Muscle of leg (tissue), 11 donors: ENCODE measurements around the gene ACE. TPM values are rescaled to one million over a fixed set of nuclear protein-coding genes. Genes with fewer than 3 reads are reported as not detected.

ENCODE experiments used
- DNase-seq: peaks from one replicate; pipeline ENCODE4 v3.0.0; 2013
- H3K27ac ChIP-seq: one replicate; pipeline ENCODE4 v1.5.1; 2013; ENCODE audit warnings: mild to moderate bottlenecking, low read length, control low read depth
- H3K27me3 ChIP-seq: one replicate; pipeline ENCODE4 v1.6.1; 2013; ENCODE audit warnings: low read length; ENCODE audit not compliant: control insufficient read depth, insufficient read depth
- H3K36me3 ChIP-seq: one replicate; pipeline ENCODE4 v1.6.1; 2013; ENCODE audit warnings: low read length; ENCODE audit not compliant: control insufficient read depth, insufficient read depth
- H3K4me1 ChIP-seq: one replicate; pipeline ENCODE4 v1.6.1; 2013; ENCODE audit warnings: low read length; ENCODE audit not compliant: control insufficient read depth, insufficient read depth
- H3K4me3 ChIP-seq: one replicate; pipeline ENCODE4 v1.5.1; 2013; ENCODE audit warnings: low read length, control low read depth
- H3K9me3 ChIP-seq: replicated peaks from 2 replicates; pipeline ENCODE4 v1.6.1; 2013; ENCODE audit warnings: low read depth, low read length; ENCODE audit not compliant: control insufficient read depth
- WGBS: methylation state at CpG from one replicate; pipeline ENCODE4 v1.1.5; 2013; ENCODE audit warnings: missing lambda C conversion rate; ENCODE audit not compliant: insufficient coverage; 5-methylcytosine and 5-hydroxymethylcytosine counted together
- polyA plus RNA-seq, 8 donors: library from polyadenylated mRNA; unstranded; fragments of 120-200 nt; gene quantifications; one replicate each; pipeline versions ENCODE4 v1.2.1 to v1.2.3, GENCODE V29; 2013; ENCODE audit warnings: inconsistent platforms in 1 of 8, low replicate concordance in 1 of 8; ENCODE audit not compliant: insufficient read length in 8 of 8, insufficient read depth in 1 of 8
- total RNA-seq: library from RNA; stranded (reverse); fragments of 120-200 nt; gene quantifications from one replicate; pipeline ENCODE4 v1.2.4, GENCODE V29; 2013

The ACE gene
- total and polyA plus RNA-seq, 9 donors, result 5.1 to 20.3 (median 7.4) TPM

GRCh38 chr17:63480826-63481487 lies 4.1 kb downstream of the ACE start:
- peaks cover 27% of the 10 kb centered on the region for H3K27me3 ChIP-seq

GRCh38 chr17:63481488-63481870 lies 4.6 kb downstream of the ACE start:
- WGBS, result 73% methylated on average over 12 of the region's 16 CpGs
- no peak overlapping the region for H3K4me3 ChIP-seq
- H3K9me3 ChIP-seq, result no peaks in the 10 kb centered on the region
- H3K27me3 ChIP-seq, result peaks cover 22% of the 10 kb centered on the region
- DNase-seq, result no peak
- H3K36me3 ChIP-seq, result no peaks in the 10 kb centered on the region
- H3K27ac ChIP-seq, result no peak overlapping the region
- H3K4me1 ChIP-seq, result peaks cover 23% of the 10 kb centered on the region

More at GRCh38 chr17:63480826-63481487, 4.1 kb downstream of the ACE start:
- no peaks in the 10 kb centered on the region for H3K36me3 ChIP-seq
- DNase-seq, result no peak
- 65% methylated on average over 7 of the region's 11 CpGs for WGBS
- no peak overlapping the region for H3K4me3 ChIP-seq
- H3K27ac ChIP-seq, result no peak overlapping the region
- peaks cover 26% of the 10 kb centered on the region for H3K4me1 ChIP-seq
- no peaks in the 10 kb centered on the region for H3K9me3 ChIP-seq

- H3K4me1 ChIP-seq, result peaks cover 20% of the 10 kb centered on the region
- 75% methylated on average over 16 of the region's 16 CpGs for WGBS
- H3K27me3 ChIP-seq, result peaks cover 18% of the 10 kb centered on the region
- H3K4me3 ChIP-seq, result no peak overlapping the region
- H3K27ac ChIP-seq, result no peak overlapping the region
- no peaks in the 10 kb centered on the region for H3K36me3 ChIP-seq
- H3K9me3 ChIP-seq, result no peaks in the 10 kb centered on the region
- no peak for DNase-seq
These were observed 5.6 kb downstream of the ACE start for GRCh38 chr17:63482509-63482908.

- H3K27ac ChIP-seq, result no peak overlapping the region
- H3K36me3 ChIP-seq, result no peaks in the 10 kb centered on the region
- no peak for DNase-seq
- peaks cover 15% of the 10 kb centered on the region for H3K27me3 ChIP-seq
- H3K4me3 ChIP-seq, result no peak overlapping the region
- H3K4me1 ChIP-seq, result peaks cover 15% of the 10 kb centered on the region
- no peaks in the 10 kb centered on the region for H3K9me3 ChIP-seq
- 40% methylated on average over 2 of the region's 10 CpGs for WGBS
These were observed 6.2 kb downstream of the ACE start for GRCh38 chr17:63483038-63483437.

GRCh38 chr17:63483655-63484575 lies 7.1 kb downstream of the ACE start:
- Histone ChIP-seq H3K27me3 (peaks cover 6% of the 10 kb centered on the region), H3K9me3 (no peaks in the 10 kb centered on the region), H3K36me3 (no peaks in the 10 kb centered on the region), H3K4me1 (peaks cover 9% of the 10 kb centered on the region), H3K27ac (no peak overlapping the region), H3K4me3 (no peak overlapping the region)
- WGBS, result 92% methylated on average over 7 of the region's 16 CpGs
- DNase-seq, result no peak

GRCh38 chr17:63486317-63487013 lies 9.6 kb downstream of the ACE start:
- no peak overlapping the region for H3K27ac ChIP-seq
- H3K4me3 ChIP-seq, result no peak overlapping the region
- DNase-seq, result no peak
- 79% methylated on average over 12 of the region's 12 CpGs for WGBS
- H3K9me3 ChIP-seq, result no peaks in the 10 kb centered on the region
- H3K4me1 ChIP-seq, result no peaks in the 10 kb centered on the region
- peaks cover 2% of the 10 kb centered on the region for H3K27me3 ChIP-seq
- no peaks in the 10 kb centered on the region for H3K36me3 ChIP-seq

GRCh38 chr17:63487014-63487339 lies 10.1 kb downstream of the ACE start:
- DNase-seq, result no peak
- Histone ChIP-seq H3K36me3 (no peaks in the 10 kb centered on the region), H3K9me3 (no peaks in the 10 kb centered on the region), H3K4me3 (no peak overlapping the region), H3K4me1 (no peaks in the 10 kb centered on the region), H3K27ac (no peak overlapping the region), H3K27me3 (peaks cover 3% of the 10 kb centered on the region)
- 82% methylated on average over 9 of the region's 11 CpGs for WGBS

GRCh38 chr17:63488851-63489250 lies 12.0 kb downstream of the ACE start:
- Histone ChIP-seq H3K9me3 (no peaks in the 10 kb centered on the region), H3K4me1 (no peaks in the 10 kb centered on the region), H3K27me3 (peaks cover 5% of the 10 kb centered on the region), H3K27ac (no peak overlapping the region), H3K36me3 (no peaks in the 10 kb centered on the region), H3K4me3 (no peak overlapping the region)
- no peak for DNase-seq
- 89% methylated on average over 8 of the region's 10 CpGs for WGBS

GRCh38 chr17:63489291-63489690 lies 12.4 kb downstream of the ACE start:
- Histone ChIP-seq H3K9me3 (no peaks in the 10 kb centered on the region), H3K4me1 (no peaks in the 10 kb centered on the region), H3K4me3 (no peak overlapping the region), H3K27me3 (peaks cover 5% of the 10 kb centered on the region), H3K36me3 (no peaks in the 10 kb centered on the region), H3K27ac (no peak overlapping the region)
- 82% methylated on average over 4 of the region's 6 CpGs for WGBS
- no peak for DNase-seq

- H3K27me3 ChIP-seq, result peaks cover 5% of the 10 kb centered on the region
- 51% methylated on average over 5 of the region's 10 CpGs for WGBS
- no peak overlapping the region for H3K27ac ChIP-seq
- peaks cover 2% of the 10 kb centered on the region for H3K4me1 ChIP-seq
- no peaks in the 10 kb centered on the region for H3K36me3 ChIP-seq
- no peaks in the 10 kb centered on the region for H3K9me3 ChIP-seq
- DNase-seq, result no peak
- H3K4me3 ChIP-seq, result no peak overlapping the region
These were observed 13.5 kb downstream of the ACE start for GRCh38 chr17:63490329-63490728.
